HCT116 (cell line): ENCODE results near the gene OIT3.
A peak's percentile ranks its signal among the peaks of the same experiment; 100 is the strongest.

ENCODE experiments used
- ELF1 ChIP-seq: IDR thresholded peaks from 2 replicates; pipeline ENCODE4 v1.6.1; 2012; ENCODE audit warnings: low read depth, borderline replicate concordance
- EZH2 ChIP-seq: fragments of 200-600 bp; sonication (generic); IDR thresholded peaks from 2 replicates; pipeline ENCODE4 v1.6.1; 2017; ENCODE audit warnings: antibody characterized with exemption, mixed run types
- JUND ChIP-seq: IDR thresholded peaks from 2 replicates; pipeline ENCODE4 v1.6.1; 2012
- POLR2A ChIP-seq: IDR thresholded peaks from 2 replicates; pipeline ENCODE4 v1.7.0; 2011; ENCODE audit warnings: borderline replicate concordance; ENCODE audit not compliant: insufficient read depth, insufficient read length; ENCODE audit errors: extremely low read depth
- POLR2AphosphoS5 ChIP-seq: IDR thresholded peaks from 2 replicates; pipeline ENCODE4 v1.6.1; 2011; ENCODE audit warnings: mild to moderate bottlenecking, low read depth, low read length, moderate library complexity
- RAD21 ChIP-seq: IDR thresholded peaks from 2 replicates; pipeline ENCODE4 v1.6.1; 2012; ENCODE audit warnings: low read depth, mild to moderate bottlenecking
- SP1 ChIP-seq: IDR thresholded peaks from 2 replicates; pipeline ENCODE4 v1.6.1; 2012; ENCODE audit warnings: low read depth
- TF ChIP-seq, protein P1 (sequence below): IDR thresholded peaks from 2 replicates; pipeline ENCODE4 v1.6.1; 2012; ENCODE audit warnings: low read depth
- TF ChIP-seq, protein P2 (sequence below), 3 experiments: fragments of 200-600 bp in 1 of 3; sonication (generic) in 1 of 3; IDR thresholded peaks in 2 of 3; conservative IDR thresholded peaks in 1 of 3; 2 replicates each; pipeline ENCODE4 v1.5.1; 2012 to 2017; ENCODE audit warnings: low read depth in 2 of 3, low read length in 2 of 3, antibody characterized with exemption in 1 of 3, borderline replicate concordance in 1 of 3, control low read depth in 1 of 3, mild to moderate bottlenecking in 1 of 3, mixed read lengths in 1 of 3, mixed run types in 1 of 3, moderate library complexity in 1 of 3; ENCODE audit not compliant: insufficient read depth in 1 of 3
- TF ChIP-seq, protein P3 (sequence below): IDR thresholded peaks from 2 replicates; pipeline ENCODE4 v1.6.1; 2011; ENCODE audit warnings: mild to moderate bottlenecking, low read length, moderate library complexity; ENCODE audit not compliant: insufficient replicate concordance; ENCODE audit errors: extremely low read depth

DNA sequence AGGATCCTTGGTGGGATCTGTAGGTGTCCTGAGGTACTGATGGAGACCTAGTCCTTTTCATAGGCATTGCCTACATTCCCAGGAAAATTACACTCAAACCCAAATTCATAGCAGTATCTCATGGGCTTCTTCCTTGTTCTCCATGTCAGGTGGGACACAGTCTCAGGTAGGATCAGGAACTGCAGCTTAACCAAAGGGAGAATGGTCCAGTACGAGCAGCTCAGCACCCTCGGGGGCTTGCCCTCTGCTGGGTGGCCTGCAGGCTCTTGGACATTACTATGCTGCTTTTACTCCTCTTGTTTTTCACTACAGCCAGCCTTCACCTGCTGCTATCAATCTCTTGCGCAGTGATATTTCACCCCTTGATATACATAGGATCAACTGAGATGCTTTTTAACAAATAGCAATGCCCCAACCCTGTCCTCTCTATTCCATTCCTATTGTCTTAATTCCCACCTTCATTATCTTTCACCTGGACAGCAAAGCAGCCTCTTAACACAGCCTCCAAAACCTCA is 32.5 kb downstream of the OIT3 start:
- TF ChIP-seq EZH2 (no peak), RAD21 (no peak), POLR2AphosphoS5 (no peak), ELF1 (no peak), POLR2A (no peak), JUND (no peak), SP1 (no peak)
- TF ChIP-seq, protein P1, sequence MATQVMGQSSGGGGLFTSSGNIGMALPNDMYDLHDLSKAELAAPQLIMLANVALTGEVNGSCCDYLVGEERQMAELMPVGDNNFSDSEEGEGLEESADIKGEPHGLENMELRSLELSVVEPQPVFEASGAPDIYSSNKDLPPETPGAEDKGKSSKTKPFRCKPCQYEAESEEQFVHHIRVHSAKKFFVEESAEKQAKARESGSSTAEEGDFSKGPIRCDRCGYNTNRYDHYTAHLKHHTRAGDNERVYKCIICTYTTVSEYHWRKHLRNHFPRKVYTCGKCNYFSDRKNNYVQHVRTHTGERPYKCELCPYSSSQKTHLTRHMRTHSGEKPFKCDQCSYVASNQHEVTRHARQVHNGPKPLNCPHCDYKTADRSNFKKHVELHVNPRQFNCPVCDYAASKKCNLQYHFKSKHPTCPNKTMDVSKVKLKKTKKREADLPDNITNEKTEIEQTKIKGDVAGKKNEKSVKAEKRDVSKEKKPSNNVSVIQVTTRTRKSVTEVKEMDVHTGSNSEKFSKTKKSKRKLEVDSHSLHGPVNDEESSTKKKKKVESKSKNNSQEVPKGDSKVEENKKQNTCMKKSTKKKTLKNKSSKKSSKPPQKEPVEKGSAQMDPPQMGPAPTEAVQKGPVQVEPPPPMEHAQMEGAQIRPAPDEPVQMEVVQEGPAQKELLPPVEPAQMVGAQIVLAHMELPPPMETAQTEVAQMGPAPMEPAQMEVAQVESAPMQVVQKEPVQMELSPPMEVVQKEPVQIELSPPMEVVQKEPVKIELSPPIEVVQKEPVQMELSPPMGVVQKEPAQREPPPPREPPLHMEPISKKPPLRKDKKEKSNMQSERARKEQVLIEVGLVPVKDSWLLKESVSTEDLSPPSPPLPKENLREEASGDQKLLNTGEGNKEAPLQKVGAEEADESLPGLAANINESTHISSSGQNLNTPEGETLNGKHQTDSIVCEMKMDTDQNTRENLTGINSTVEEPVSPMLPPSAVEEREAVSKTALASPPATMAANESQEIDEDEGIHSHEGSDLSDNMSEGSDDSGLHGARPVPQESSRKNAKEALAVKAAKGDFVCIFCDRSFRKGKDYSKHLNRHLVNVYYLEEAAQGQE: no peak
- TF ChIP-seq, protein P2, sequence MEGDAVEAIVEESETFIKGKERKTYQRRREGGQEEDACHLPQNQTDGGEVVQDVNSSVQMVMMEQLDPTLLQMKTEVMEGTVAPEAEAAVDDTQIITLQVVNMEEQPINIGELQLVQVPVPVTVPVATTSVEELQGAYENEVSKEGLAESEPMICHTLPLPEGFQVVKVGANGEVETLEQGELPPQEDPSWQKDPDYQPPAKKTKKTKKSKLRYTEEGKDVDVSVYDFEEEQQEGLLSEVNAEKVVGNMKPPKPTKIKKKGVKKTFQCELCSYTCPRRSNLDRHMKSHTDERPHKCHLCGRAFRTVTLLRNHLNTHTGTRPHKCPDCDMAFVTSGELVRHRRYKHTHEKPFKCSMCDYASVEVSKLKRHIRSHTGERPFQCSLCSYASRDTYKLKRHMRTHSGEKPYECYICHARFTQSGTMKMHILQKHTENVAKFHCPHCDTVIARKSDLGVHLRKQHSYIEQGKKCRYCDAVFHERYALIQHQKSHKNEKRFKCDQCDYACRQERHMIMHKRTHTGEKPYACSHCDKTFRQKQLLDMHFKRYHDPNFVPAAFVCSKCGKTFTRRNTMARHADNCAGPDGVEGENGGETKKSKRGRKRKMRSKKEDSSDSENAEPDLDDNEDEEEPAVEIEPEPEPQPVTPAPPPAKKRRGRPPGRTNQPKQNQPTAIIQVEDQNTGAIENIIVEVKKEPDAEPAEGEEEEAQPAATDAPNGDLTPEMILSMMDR (IDR thresholded peaks at IDR 0.05 in 2 of 3, conservative IDR thresholded peaks at IDR 0.05 in 1 of 3; ENCODE audit: borderline replicate concordance in 1 of 3, insufficient read depth in 1 of 3, low read depth in 2 of 3, low read length in 2 of 3): peak in 1 of 3 experiments; percentile 9; a peak in 2 of 6 replicates
- TF ChIP-seq, protein P3, sequence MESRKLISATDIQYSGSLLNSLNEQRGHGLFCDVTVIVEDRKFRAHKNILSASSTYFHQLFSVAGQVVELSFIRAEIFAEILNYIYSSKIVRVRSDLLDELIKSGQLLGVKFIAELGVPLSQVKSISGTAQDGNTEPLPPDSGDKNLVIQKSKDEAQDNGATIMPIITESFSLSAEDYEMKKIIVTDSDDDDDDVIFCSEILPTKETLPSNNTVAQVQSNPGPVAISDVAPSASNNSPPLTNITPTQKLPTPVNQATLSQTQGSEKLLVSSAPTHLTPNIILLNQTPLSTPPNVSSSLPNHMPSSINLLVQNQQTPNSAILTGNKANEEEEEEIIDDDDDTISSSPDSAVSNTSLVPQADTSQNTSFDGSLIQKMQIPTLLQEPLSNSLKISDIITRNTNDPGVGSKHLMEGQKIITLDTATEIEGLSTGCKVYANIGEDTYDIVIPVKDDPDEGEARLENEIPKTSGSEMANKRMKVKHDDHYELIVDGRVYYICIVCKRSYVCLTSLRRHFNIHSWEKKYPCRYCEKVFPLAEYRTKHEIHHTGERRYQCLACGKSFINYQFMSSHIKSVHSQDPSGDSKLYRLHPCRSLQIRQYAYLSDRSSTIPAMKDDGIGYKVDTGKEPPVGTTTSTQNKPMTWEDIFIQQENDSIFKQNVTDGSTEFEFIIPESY: no peak
